CD8-positive, alpha-beta memory T cell (primary cell): ENCODE measurements around the gene FAM234B. TPM values are rescaled to one million over a fixed set of nuclear protein-coding genes. Genes with fewer than 3 reads are reported as not detected.
A peak's percentile ranks its signal among the peaks of the same experiment; 100 is the strongest.
"Not testable (repeated sequence)": the region's sequence is repeated elsewhere in the genome, so short reads cannot be mapped to it uniquely, and the experiment has no call there.

ENCODE experiments used
- CTCF ChIA-PET: fragments of 350-600 bp; sonication (Branson Sonifier 250); formaldehyde crosslinking; loops from one replicate; lab custom pipeline; 2021; ENCODE audit warnings: antibody characterized with exemption; lab: Charles Lee
- POLR2A ChIA-PET: fragments of 350-600 bp; sonication (Branson Sonifier 250); formaldehyde crosslinking; loops from one replicate; lab custom pipeline; 2021; ENCODE audit warnings: antibody characterized with exemption; lab: Charles Lee
- DNase-seq, 5 donors: peaks; one replicate each; pipeline versions ENCODE4 v3.0.0 to v3.0.0-alpha.2; 2020 to 2022; ENCODE audit warnings: mixed read lengths in 1 of 5
- H3K27ac ChIP-seq: one replicate; pipeline ENCODE4 v1.7.0; 2013; ENCODE audit warnings: low read depth, mild to moderate bottlenecking, low read length, moderate library complexity
- H3K27me3 ChIP-seq: 2 replicates; pipeline ENCODE4 v1.7.0; 2013; ENCODE audit warnings: low read length, mild to moderate bottlenecking; ENCODE audit not compliant: insufficient read depth, poor library complexity, severe bottlenecking
- H3K36me3 ChIP-seq: 2 replicates; pipeline ENCODE4 v1.7.0; 2013; ENCODE audit warnings: mild to moderate bottlenecking, low read length, moderate library complexity; ENCODE audit not compliant: insufficient read depth
- H3K4me1 ChIP-seq: 2 replicates; pipeline ENCODE4 v1.7.0; 2013; ENCODE audit warnings: mild to moderate bottlenecking, low read length, moderate library complexity; ENCODE audit not compliant: insufficient read depth
- H3K4me3 ChIP-seq: 2 replicates; pipeline ENCODE4 v1.7.0; 2013; ENCODE audit warnings: mild to moderate bottlenecking, low read length
- H3K9me3 ChIP-seq: 2 replicates; pipeline ENCODE4 v1.7.0; 2013; ENCODE audit warnings: mild to moderate bottlenecking, low read length
- H3K27ac Mint-ChIP-seq, 8 donors: one replicate each; pipeline ENCODE4 v1.8.0; 2020 to 2021; ENCODE audit warnings: mixed read lengths in 8 of 8, mild to moderate bottlenecking in 6 of 8, inconsistent platforms in 3 of 8, moderate library complexity in 3 of 8
- H3K27me3 Mint-ChIP-seq, 2 donors: one replicate each; pipeline ENCODE4 v1.8.0; 2020 to 2021; ENCODE audit warnings: mixed read lengths in 2 of 2, mild to moderate bottlenecking in 1 of 2, moderate library complexity in 1 of 2
- H3K36me3 Mint-ChIP-seq, 3 donors: one replicate each; pipeline ENCODE4 v1.8.0; 2020 to 2021; ENCODE audit warnings: mixed read lengths in 3 of 3, inconsistent platforms in 1 of 3, mild to moderate bottlenecking in 1 of 3
- H3K4me1 Mint-ChIP-seq, 3 donors: one replicate each; pipeline ENCODE4 v1.8.0; 2020 to 2021; ENCODE audit warnings: mixed read lengths in 3 of 3, inconsistent platforms in 1 of 3, mild to moderate bottlenecking in 1 of 3
- H3K4me3 Mint-ChIP-seq, 7 donors: one replicate each; pipeline ENCODE4 v1.8.0; 2020 to 2021; ENCODE audit warnings: mixed read lengths in 7 of 7, mild to moderate bottlenecking in 6 of 7, moderate library complexity in 4 of 7, inconsistent platforms in 2 of 7
- H3K9me3 Mint-ChIP-seq, 5 donors: one replicate each; pipeline ENCODE4 v1.8.0; 2020 to 2022; ENCODE audit warnings: mixed read lengths in 5 of 5, mild to moderate bottlenecking in 3 of 5, moderate library complexity in 2 of 5, inconsistent platforms in 1 of 5
- polyA plus RNA-seq: library from polyadenylated mRNA; unstranded; fragments of 300-500 nt; fragmentation: Illumina TruSeq; gene quantifications from one replicate; pipeline ENCODE4 v1.2.3, GENCODE V29; 2021
- total RNA-seq, 2 experiments: library from RNA; stranded (reverse); gene quantifications; one replicate each; pipeline ENCODE4 v1.2.3, GENCODE V29; 2021

The FAM234B gene
- total and polyA plus RNA-seq, 3 experiments from 2014 or later, result 2.9 to 6.5 (median 5.2) TPM

- no peak overlapping the region for H3K27ac ChIP-seq
- Mint-ChIP-seq H3K4me3 (no peak overlapping the region), H3K36me3 (peaks cover 0 to 20% (median 4%) of the 10 kb centered on the region in 3 donors), H3K27me3 (no peaks in the 10 kb centered on the region), H3K9me3 (peaks cover 8 to 15% (median 8%) of the 10 kb centered on the region in 5 donors), H3K4me1 (peaks cover 4 to 13% (median 9%) of the 10 kb centered on the region in 3 donors), H3K27ac (no peak overlapping the region)
- H3K9me3 ChIP-seq, result no peaks in the 10 kb centered on the region
- POLR2A ChIA-PET, result no interaction called here
- CTCF ChIA-PET, result no interaction called here
- no peaks in the 10 kb centered on the region for H3K27me3 ChIP-seq
- no peaks in the 10 kb centered on the region for H3K36me3 ChIP-seq
- no peak for DNase-seq
- no peak overlapping the region for H3K4me3 ChIP-seq
- peaks cover 3% of the 10 kb centered on the region for H3K4me1 ChIP-seq
Measured at GRCh38 chr12:13049816-13050215, 5.6 kb downstream of the FAM234B start.

GRCh38 chr12:13052421-13052820, 8.2 kb downstream of the FAM234B start:
- Histone ChIP-seq H3K27ac (no peak overlapping the region), H3K27me3 (no peaks in the 10 kb centered on the region), H3K36me3 (no peaks in the 10 kb centered on the region), H3K9me3 (no peaks in the 10 kb centered on the region), H3K4me3 (no peak overlapping the region), H3K4me1 (no peaks in the 10 kb centered on the region)
- H3K9me3 Mint-ChIP-seq, result peaks cover 8 to 15% (median 8%) of the 10 kb centered on the region in 5 donors
- peaks cover 9 to 34% (median 10%) of the 10 kb centered on the region in 3 donors for H3K36me3 Mint-ChIP-seq
- no peaks in the 10 kb centered on the region for H3K4me1 Mint-ChIP-seq
- POLR2A ChIA-PET, result no interaction called here
- H3K4me3 Mint-ChIP-seq, result no peak overlapping the region
- H3K27me3 Mint-ChIP-seq, result no peaks in the 10 kb centered on the region
- DNase-seq, result no peak
- CTCF ChIA-PET, result no interaction called here
- no peak overlapping the region for H3K27ac Mint-ChIP-seq

- H3K36me3 ChIP-seq, H3K4me1 ChIP-seq, DNase-seq, H3K27me3 Mint-ChIP-seq, H3K4me3 ChIP-seq, POLR2A ChIA-PET, H3K4me3 Mint-ChIP-seq, H3K27ac ChIP-seq, CTCF ChIA-PET, H3K4me1 Mint-ChIP-seq, H3K27me3 ChIP-seq, H3K9me3 ChIP-seq: not testable (repeated sequence)
- H3K9me3 Mint-ChIP-seq, result peaks cover 8 to 15% (median 8%) of the 10 kb centered on the region in 5 donors
- H3K36me3 Mint-ChIP-seq, result peaks cover 12 to 44% (median 14%) of the 10 kb centered on the region in 3 donors
- H3K27ac Mint-ChIP-seq, result peak overlapping the region in 1 of 8 donors; percentile 50
Measured at GRCh38 chr12:13053617-13054016, 9.4 kb downstream of the FAM234B start.

- Histone ChIP-seq H3K9me3 (no peaks in the 10 kb centered on the region), H3K36me3 (no peaks in the 10 kb centered on the region), H3K4me1 (no peaks in the 10 kb centered on the region), H3K27ac (no peak overlapping the region), H3K27me3 (no peaks in the 10 kb centered on the region), H3K4me3 (no peak overlapping the region)
- Mint-ChIP-seq H3K27ac (no peak overlapping the region), H3K36me3 (peaks cover 22 to 50% (median 24%) of the 10 kb centered on the region in 3 donors), H3K9me3 (no peaks in the 10 kb centered on the region), H3K4me1 (no peaks in the 10 kb centered on the region), H3K27me3 (no peaks in the 10 kb centered on the region), H3K4me3 (no peak overlapping the region)
- no peak for DNase-seq
- CTCF ChIA-PET, result no interaction called here
- POLR2A ChIA-PET, result no interaction called here
Measured at GRCh38 chr12:13060581-13060980, 16.4 kb downstream of the FAM234B start.

- no peak for DNase-seq
- Mint-ChIP-seq H3K9me3 (no peaks in the 10 kb centered on the region), H3K27me3 (no peaks in the 10 kb centered on the region), H3K4me1 (no peaks in the 10 kb centered on the region), H3K36me3 (peaks cover 16 to 44% (median 22%) of the 10 kb centered on the region in 3 donors), H3K27ac (no peak overlapping the region), H3K4me3 (no peak overlapping the region)
- ChIA-PET POLR2A (no interaction called here), CTCF (no interaction called here)
- no peak overlapping the region for H3K4me3 ChIP-seq
- H3K36me3 ChIP-seq, result no peaks in the 10 kb centered on the region
- no peaks in the 10 kb centered on the region for H3K27me3 ChIP-seq
- H3K4me1 ChIP-seq, result no peaks in the 10 kb centered on the region
- H3K9me3 ChIP-seq, result no peaks in the 10 kb centered on the region
- no peak overlapping the region for H3K27ac ChIP-seq
Measured at GRCh38 chr12:13061377-13061776, 17.2 kb downstream of the FAM234B start.

- Histone ChIP-seq H3K27ac (no peak overlapping the region), H3K27me3 (no peaks in the 10 kb centered on the region), H3K4me1 (no peaks in the 10 kb centered on the region), H3K4me3 (no peak overlapping the region), H3K9me3 (no peaks in the 10 kb centered on the region), H3K36me3 (no peaks in the 10 kb centered on the region)
- ChIA-PET POLR2A (no interaction called here), CTCF (no interaction called here)
- Mint-ChIP-seq H3K4me1 (peaks cover 0 to 5% (median 5%) of the 10 kb centered on the region in 3 donors), H3K36me3 (peaks cover 20 to 50% (median 25%) of the 10 kb centered on the region in 3 donors), H3K9me3 (no peaks in the 10 kb centered on the region), H3K27ac (no peak overlapping the region), H3K27me3 (no peaks in the 10 kb centered on the region), H3K4me3 (no peak overlapping the region)
- no peak for DNase-seq
Measured at GRCh38 chr12:13062669-13063068, 18.5 kb downstream of the FAM234B start.

GRCh38 chr12:13066014-13066413, 21.8 kb downstream of the FAM234B start:
- H3K27ac Mint-ChIP-seq, result no peak overlapping the region
- no peak for DNase-seq
- Histone ChIP-seq H3K36me3 (no peaks in the 10 kb centered on the region), H3K27me3 (no peaks in the 10 kb centered on the region), H3K9me3 (no peaks in the 10 kb centered on the region), H3K27ac (no peak overlapping the region), H3K4me3 (no peak overlapping the region), H3K4me1 (no peaks in the 10 kb centered on the region)
- H3K4me3 Mint-ChIP-seq, result no peak overlapping the region
- peaks cover 11 to 48% (median 24%) of the 10 kb centered on the region in 3 donors for H3K36me3 Mint-ChIP-seq
- H3K27me3 Mint-ChIP-seq, result no peaks in the 10 kb centered on the region
- peaks cover 0 to 5% (median 5%) of the 10 kb centered on the region in 3 donors for H3K4me1 Mint-ChIP-seq
- no peaks in the 10 kb centered on the region for H3K9me3 Mint-ChIP-seq
- ChIA-PET CTCF (no interaction called here), POLR2A (no interaction called here)

- no peaks in the 10 kb centered on the region for H3K9me3 Mint-ChIP-seq
- CTCF ChIA-PET, result no interaction called here
Measured at GRCh38 chr12:13066459-13066858, 22.3 kb downstream of the FAM234B start.

More at GRCh38 chr12:13066459-13066858, 22.3 kb downstream of the FAM234B start:
- Mint-ChIP-seq H3K36me3 (peaks cover 12 to 45% (median 22%) of the 10 kb centered on the region in 3 donors), H3K27me3 (no peaks in the 10 kb centered on the region), H3K4me1 (peaks cover 0 to 5% (median 5%) of the 10 kb centered on the region in 3 donors), H3K27ac (peak overlapping the region in 2 of 8 donors; percentile 19 to 70), H3K4me3 (no peak overlapping the region)
- Histone ChIP-seq H3K36me3 (no peaks in the 10 kb centered on the region), H3K4me3 (no peak overlapping the region), H3K27me3 (no peaks in the 10 kb centered on the region), H3K9me3 (no peaks in the 10 kb centered on the region), H3K4me1 (no peaks in the 10 kb centered on the region), H3K27ac (no peak overlapping the region)
- POLR2A ChIA-PET, result no interaction called here
- no peak for DNase-seq
